ENCODE measurements around the gene DNMBP. TPM values are rescaled to one million over a fixed set of nuclear protein-coding genes. Genes with fewer than 3 reads are reported as not detected.
"Not testable (repeated sequence)": the region's sequence is repeated elsewhere in the genome, so short reads cannot be mapped to it uniquely, and the experiment has no call there.

Gene DNMBP
- total RNA-seq, 1 donor from 2014 or later = 23.8 TPM

DNA sequence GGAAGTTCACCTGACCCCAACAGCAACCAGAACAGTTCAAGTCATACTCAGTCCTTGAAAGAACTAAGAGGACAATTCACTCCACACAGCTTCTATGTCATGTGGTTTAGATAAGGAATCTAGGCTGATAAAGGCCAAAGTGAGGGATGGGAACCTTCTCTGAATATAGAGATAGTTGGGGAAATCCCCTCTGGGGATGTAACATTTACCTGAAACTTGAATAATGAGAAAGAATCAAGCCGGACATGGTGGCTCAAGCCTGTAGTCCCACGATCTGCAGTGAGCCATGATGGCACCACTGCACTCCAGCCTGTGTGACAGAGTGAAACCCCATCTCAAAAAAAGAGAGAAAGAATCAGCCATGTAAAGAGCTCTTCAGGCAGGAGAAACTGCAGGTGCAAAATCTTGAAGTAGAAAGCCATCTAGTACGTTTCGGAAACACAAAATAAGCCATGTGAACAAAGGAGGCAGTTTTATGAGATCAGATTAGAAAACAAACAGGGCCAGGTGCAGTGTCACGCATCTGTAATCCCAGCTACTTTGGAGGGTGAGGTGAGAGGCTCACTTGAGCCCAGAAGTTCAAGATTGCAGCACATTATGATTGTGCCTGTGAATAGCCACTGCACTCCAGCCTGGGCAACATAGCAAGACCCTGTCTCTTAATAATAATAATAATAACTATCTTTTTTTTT lies 4.5 kb upstream of the DNMBP start:
- DNase-seq = no peak

GRCh38 chr10:100013621-100014020 lies 3.9 kb upstream of the DNMBP start:
- no peak for DNase-seq

- not testable (repeated sequence) for DNase-seq
Measured at GRCh38 chr10:100011906-100012305, 2.2 kb upstream of the DNMBP start.

DNA sequence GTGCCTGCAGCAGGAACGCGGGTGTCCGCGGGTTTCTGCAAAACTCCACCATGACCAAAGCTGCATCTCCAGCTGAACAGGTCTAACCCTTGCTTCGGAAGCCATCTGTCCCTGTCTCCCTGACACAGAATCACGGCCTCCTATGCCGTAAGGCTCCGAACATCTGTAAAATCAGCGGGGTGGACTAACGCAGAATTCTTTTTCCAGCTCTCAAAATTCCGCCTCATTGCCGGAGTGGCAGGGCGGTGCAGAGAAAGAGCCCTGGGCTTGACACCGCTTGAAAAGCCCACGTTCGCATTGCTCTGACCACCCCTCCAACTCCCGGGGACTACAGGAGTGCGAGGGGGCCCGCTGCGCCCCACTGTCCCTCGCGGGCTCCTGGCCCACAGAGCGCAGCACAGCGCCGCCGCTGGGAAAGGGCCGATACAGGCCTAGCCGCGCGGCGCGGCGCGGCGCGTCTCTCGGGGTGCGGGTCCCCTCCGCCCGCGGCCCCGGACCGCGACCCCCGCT lies 409 bp downstream of the DNMBP start:
- DNase-seq = peak; percentile 78

GRCh38 chr10:100008708-100009282 lies 952 bp downstream of the DNMBP start:
- DNase-seq = no peak

DNA sequence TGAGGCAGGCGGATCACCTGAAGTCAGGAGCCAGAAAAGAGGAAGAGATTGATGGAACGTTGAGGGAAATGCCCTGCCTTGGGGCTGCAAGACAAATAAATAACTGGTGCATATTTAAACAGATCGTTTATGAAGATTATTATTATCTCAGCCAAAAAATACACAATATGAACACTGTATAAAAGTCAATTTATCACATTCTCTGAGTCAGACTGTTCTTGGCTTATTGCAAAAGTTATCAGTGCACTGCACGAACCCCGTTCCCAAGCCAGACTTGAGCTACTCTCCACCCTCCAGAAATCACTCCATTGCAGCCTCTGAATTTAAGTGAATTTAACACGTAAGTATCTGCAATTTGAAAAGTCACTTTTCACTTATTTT lies 1.6 kb downstream of the DNMBP start:
- no peak for DNase-seq

DNA sequence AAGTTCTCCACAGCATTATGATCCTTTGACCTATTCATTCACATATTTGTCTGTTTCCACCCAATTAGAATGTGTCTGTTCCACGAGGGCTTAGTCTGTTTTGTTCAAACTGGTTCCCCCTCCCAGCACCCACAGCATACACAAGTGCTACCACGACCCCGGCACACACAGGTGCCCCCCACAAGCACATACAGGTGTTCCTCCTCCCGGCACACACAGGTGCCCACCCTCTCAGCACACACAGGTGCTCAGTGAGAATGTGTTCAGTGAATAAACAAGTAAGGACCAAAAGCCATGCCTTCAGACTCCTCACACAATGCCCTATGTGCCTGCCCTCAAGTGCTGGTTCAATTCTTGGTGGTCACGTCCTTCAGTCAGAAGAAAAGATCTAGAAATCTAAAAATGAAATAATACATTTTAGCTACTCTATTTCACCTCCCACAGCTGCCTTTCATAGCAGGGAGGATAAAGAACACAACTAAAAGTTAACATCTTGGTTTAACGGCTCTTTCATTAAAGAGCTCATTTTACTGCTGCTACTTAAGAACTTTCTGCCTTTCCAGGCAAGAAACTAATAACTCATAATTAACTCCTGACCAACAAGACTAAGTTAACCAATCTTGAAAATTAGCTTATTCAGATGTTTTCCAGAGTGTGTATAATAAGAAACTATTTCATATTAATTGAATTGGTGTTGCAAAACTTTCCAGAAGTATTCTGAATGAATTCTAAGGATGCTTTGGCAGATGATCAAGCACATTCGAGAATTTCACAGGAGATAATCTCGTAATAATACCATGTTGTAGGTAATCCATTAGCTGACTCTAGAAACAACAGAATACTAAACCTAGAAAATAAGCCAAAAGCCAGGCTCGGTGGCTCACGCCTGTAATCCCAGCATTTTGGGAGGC lies 2.3 kb downstream of the DNMBP start:
- DNase-seq = no peak

GRCh38 chr10:100006243-100006886 lies 3.4 kb downstream of the DNMBP start:
- DNase-seq = no peak

GRCh38 chr10:100004805-100005510 lies 4.8 kb downstream of the DNMBP start:
- DNase-seq = no peak

DNA sequence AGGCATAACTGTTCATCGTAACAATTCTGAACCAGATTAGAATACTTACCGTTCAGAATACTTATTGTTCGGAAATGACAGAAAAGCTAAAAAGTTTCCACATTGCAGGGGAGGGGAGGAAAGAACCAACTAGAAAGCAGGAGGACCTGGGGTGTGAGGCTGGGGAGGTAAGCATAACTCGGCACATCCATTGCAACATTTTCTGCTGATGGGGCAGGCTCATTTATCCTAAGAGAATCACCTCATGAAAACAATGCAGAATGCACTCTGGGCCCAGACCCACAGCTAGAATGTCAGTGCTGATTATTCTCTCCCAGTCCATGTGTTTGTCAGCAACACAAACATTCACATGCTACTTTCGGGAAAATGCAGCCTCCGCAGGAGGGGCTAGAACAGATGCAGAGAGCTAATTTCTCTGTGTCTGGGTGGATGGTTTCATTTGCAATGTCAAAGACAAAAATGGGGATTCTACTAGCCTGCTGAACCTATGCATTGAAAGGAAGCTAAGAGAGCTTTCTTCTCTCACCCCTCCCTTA lies 9.6 kb downstream of the DNMBP start:
- no peak for DNase-seq

DNA sequence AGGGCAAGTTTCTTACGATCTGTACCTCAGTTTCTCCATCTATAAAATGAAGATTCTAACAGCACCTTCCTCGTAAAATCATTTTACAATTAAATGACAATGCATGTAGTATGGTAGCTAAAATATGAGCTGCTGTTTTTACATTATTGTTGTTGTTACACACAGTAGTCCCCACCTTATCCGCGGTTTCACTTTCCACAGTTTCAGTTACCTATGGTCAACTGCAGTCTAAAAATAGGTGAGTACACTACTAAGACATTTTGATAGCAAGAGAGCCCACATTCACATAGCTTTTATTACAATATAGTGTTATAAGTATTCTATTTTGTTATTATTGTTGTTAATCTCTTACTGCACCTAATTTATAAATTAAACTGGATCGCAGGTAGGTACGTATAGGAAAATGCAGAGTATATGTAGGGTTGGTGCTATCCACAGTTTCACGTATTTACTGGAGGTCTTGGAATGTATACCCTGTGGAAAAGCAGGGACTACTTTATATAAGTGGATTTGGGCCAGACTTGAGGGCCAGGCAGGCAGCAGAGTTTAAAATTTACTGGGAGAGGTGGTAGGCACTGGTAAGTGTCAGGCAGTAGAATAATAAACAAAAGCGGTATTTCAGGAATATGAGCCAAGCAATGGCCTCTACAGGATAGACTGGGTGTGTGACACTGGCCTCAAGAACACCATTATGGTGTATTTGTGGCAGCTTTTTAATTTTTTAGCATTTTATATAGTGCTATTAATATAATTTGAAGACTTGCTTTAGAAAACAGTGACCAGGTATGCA lies 10.2 kb downstream of the DNMBP start:
- DNase-seq = no peak

- DNase-seq = peak; percentile 57
Measured at GRCh38 chr10:99998889-99999288, 10.9 kb downstream of the DNMBP start.

- DNase-seq = peak; percentile 77
Measured at GRCh38 chr10:99996671-99997648, 12.8 kb downstream of the DNMBP start.

DNA sequence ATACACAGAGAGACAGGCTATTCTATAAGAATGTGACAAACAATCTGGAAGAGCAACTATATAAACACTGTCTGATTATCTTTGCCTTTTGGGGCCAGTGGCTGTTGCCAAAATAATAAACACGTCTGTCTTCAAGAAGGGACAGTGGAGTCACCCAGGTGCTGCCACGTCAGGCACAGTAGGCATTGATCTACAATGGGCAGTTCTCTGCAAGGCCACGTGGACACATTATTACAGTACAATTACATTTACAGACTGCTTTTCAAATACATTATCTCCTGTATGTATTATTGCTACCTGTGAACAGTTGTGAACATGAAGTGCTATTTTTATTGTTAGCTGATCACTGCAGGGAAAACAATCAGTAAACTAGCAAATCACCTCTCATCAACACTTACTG lies 14.0 kb downstream of the DNMBP start:
- no peak for DNase-seq

DNA sequence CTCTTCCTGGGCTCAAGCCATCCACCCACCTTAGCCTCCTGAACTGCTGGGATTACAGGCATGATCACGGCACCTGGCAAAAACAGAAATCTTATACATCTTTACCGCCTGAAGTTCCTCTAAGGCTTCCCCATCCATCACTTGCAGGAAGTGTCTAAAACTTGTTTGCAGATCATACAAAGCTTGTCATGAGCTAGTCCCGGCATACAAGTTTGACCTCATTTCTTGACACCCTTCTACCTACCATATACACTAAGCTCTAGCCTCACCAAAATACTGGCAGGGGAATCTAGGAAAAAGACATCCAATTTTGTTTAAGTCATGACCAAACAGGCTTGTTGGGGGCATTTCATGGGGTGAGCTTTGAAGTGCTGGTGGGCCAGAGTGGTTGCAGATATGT lies 14.5 kb downstream of the DNMBP start:
- no peak for DNase-seq

GRCh38 chr10:99994801-99995200 lies 14.9 kb downstream of the DNMBP start:
- no peak for DNase-seq

DNA sequence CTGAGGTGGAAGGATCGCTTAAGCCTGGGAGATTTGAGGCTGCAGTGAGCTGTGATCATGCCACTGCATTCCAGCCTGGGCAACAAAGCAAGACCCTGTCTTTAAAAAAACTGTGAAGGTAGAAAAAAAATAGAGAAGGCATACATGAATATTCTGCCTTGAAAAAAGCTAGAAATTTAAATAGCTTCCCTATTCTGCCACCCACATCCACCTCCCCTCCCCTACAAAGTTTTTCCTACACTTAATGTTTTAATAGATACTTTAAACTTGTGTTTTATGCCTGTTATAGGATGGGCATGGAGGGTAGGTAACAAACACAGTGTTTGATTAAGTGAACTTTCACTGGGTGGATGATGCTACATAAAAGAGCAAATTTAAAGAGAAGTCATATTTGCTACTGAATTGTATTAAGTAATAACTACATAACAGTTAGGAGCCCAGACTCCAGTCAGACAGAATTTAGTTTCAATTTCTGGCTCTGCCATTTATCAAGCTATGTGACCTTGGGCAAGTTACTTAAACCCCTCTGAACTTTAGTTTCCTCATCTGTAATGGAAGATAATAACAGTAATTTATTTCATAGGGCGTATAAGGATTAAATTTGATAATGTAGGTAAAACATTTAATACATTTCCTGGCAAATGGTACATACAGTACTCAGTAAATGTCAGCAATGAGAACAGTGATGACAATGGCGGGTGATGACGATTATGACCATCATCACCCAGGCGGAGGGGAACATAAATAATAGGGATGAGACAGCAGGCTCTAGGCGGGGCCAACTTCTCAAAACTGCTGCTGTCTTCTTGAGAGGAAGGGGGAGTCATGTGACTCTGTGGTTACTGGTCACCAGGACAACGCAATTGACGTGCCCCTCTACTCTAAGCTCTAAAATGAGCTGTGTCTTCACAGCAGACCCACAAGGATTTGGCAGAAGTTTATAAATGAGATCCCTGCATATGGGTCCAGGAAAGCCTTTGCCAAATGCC lies 15.8 kb downstream of the DNMBP start:
- DNase-seq = peak; percentile 90

DNA sequence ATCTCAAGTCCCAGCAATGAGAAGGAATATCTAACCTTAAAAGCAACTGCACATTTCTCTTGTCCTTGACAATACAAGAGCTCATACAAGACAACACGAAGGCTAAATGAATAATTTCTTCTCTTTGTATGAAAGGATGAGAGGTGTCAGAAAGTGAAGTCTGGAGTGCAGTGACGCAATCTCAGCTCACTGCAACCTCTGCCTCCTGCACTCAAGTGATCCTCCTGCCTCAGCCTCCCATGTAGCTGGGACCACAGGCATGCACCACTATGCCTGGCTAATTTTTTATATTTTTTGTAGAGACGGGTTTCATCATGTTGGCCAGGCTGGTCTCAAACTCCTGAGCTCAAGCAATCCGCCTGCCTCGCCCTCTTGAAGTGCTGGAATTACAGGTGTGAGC lies 24.1 kb downstream of the DNMBP start:
- DNase-seq = not testable (repeated sequence)
